Lower leg skin (tissue), 4 donors: ENCODE measurements around the gene ZNF595. TPM values are rescaled to one million over a fixed set of nuclear protein-coding genes. Genes with fewer than 3 reads are reported as not detected.
A peak's percentile ranks its signal among the peaks of the same experiment; 100 is the strongest.

Source experiments
- DNase-seq, 2 donors: peaks; one replicate each; pipeline ENCODE4 v3.0.0-alpha.2; 2019; ENCODE audit warnings: low spot score in 2 of 2
- H3K4me3 ChIP-seq: fragments of 200-600 bp; sonication (generic); 2 replicates; pipeline ENCODE4 v1.5.1; 2017; ENCODE audit warnings: mild to moderate bottlenecking, low read depth; ENCODE audit not compliant: poor library complexity, severe bottlenecking
- CTCF ChIP-seq, 3 donors: fragments of 450-650 bp; IDR thresholded peaks; one replicate each; pipeline ENCODE4 v1.5.1; 2016; ENCODE audit warnings: antibody characterized with exemption in 3 of 3, mild to moderate bottlenecking in 3 of 3, moderate library complexity in 2 of 3
- POLR2A ChIP-seq, 2 donors: fragments of 450-650 bp; IDR thresholded peaks; one replicate each; pipeline ENCODE4 v1.6.1; 2016 to 2017; ENCODE audit warnings: antibody characterized with exemption in 2 of 2, mild to moderate bottlenecking in 1 of 2, moderate library complexity in 1 of 2
- WGBS, 2 donors: methylation state at CpG; one replicate each; pipeline ENCODE4 v1.1.5; 2018; 5-methylcytosine and 5-hydroxymethylcytosine counted together
- intact Hi-C: fragments of 100-400 bp; cut with DNase I; formaldehyde crosslinking; loops from one replicate; pipeline ENCODE4 v1.15.0; 2023; ENCODE audit warnings: low total_unique reads
- total RNA-seq, 4 donors: library from RNA; depleted of rRNA; stranded (reverse); fragments of >200 nt; gene quantifications; one replicate each; pipeline ENCODE4 v1.1.0, GENCODE V29; 2016

ZNF595 gene
- total RNA-seq, 4 donors from 2014 or later = 17.1 to 29.2 (median 22.7) TPM

GRCh38 chr4:125833-126232 lies 72.7 kb downstream of the ZNF595 start:
- intact Hi-C loops = no loop called here
- 43 to 47% methylated on average over 5 of the region's 5 CpGs for WGBS, 2 donors
- peak overlapping the region; percentile 68 for H3K4me3 ChIP-seq
- DNase-seq = no peak
- TF ChIP-seq CTCF (IDR thresholded peaks at IDR 0.05) = no peak
- TF ChIP-seq POLR2A (IDR thresholded peaks at IDR 0.05) = no peak

GRCh38 chr4:132483-132882 lies 79.4 kb downstream of the ZNF595 start:
- 100% methylated on average over 1 of the region's 1 CpG; no CpG with 5 or more reads in 1 of the 2 donors for WGBS, 2 donors
- no peak overlapping the region for H3K4me3 ChIP-seq
- intact Hi-C loops = no loop called here
- DNase-seq = no peak
- TF ChIP-seq POLR2A (IDR thresholded peaks at IDR 0.05) (no peak), CTCF (IDR thresholded peaks at IDR 0.05) (no peak)

Other genes with a start within 250 kb of the ZNF595 start
- 1 to 10 TPM; 5.7 to 9.2 (median 7.5) TPM for gene ZNF718, start 71.2 kb downstream of the ZNF595 start, total RNA-seq